Iris pigment epithelial cell (primary cell): ENCODE data around the gene SMDT1.

Experiments
- DNase-seq: peaks from one replicate; pipeline ENCODE4 v3.0.0-alpha.2; 2011; ENCODE audit warnings: low read depth

SMDT1 gene

GRCh38 chr22:42079319-42080251 is at the start of gene SMDT1:
Gene SMDT1 (plus strand): TSS chr22:42079700. CDS start chr22:42079769, 69 bp downstream.
- DNase-seq, result peak; percentile 98

DNA sequence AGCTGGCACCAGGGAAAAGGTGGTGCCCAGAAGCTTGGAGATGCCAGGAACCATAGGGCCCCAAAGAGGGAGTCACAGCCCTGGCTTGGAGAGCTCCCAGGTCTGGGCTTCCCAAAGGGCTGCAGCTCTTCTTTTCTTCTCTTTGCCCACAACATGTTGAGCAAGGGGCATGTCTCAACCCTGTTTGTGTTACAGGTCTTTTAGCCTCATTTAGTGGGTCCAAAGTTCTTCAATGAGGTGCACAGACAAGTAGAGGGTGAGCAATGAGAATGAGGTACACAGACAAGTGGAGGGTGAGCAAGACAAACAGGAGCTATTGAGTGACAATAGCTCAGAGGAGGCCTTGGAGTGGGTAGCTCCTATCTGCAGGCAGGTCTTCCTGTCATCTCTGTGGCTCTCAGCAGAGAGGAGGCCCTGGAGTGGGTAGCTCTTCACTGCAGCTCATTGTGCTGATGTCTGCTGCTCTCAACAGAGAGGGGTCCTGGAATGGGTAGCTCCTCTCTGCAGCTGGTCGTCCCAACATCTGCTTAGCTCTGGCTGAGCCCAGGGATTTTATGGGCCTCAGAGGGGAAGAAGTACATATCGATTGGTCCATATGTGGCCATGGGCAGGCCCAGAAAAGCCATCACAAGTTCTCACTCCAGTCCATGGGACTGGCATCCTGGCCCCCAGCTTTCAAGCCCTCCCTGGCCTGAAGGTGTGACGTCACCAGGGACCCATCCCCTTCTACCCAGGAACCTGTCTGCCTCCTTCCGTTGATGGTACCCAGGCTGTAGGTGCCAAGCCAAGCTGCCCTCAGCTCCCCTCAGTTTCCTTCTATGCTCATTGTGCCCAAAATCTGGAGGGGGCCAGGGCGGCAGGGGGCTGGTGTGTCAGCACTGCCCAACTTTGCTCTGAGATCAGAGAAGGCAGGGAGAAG is 46.0 kb upstream of the SMDT1 start:
- DNase-seq, result no peak

GRCh38 chr22:42035256-42035655 is 44.2 kb upstream of the SMDT1 start:
- no peak for DNase-seq

- peak; percentile 4 for DNase-seq
Observed at GRCh38 chr22:42039271-42039670, 40.2 kb upstream of the SMDT1 start.

DNA sequence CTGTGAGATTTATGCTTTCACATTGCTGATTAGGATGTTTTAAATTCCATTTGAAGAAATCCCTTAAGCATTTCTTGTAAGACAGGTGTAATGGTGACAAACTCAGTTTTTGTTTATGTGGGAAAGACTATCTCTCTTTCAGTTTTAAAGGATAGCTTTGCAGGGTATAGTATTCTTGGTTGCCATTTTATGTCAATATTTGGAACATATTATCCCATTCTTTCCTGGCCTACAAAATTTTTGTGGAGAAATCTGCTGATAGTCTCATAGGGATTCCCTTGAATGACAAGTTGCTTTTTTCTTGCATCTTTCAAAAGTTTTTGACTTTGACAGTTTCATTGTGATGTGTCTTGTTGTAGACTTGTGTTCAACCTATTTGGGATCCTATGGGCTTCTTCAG is 37.7 kb upstream of the SMDT1 start:
- DNase-seq, result no peak

DNA sequence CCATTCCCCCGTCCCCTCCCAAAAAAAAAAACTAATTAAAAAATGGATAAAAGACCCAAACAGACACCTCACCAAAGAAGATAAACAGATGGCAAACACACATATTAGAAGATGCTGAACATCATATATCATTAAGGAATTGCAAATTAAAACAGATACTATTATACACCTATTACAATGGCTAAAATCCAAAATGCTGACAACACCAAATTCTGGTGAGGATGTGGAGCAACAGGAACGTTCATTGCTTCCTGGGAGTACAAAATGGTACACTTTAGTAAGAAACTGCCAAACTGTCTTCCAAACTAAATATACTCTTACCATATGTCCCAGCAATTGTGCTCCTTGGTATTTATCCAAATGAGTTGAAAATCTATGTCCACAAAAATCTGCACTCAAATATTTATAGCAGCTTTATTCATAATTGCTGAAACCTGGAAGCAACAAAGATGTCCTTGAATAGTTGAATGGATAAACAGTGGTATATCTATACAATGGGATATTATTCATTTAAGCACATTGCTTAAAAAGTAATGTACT is 28.8 kb upstream of the SMDT1 start:
- no peak for DNase-seq

- no peak for DNase-seq
Observed at GRCh38 chr22:42052765-42053164, 26.7 kb upstream of the SMDT1 start.

GRCh38 chr22:42056757-42057511 is 22.6 kb upstream of the SMDT1 start:
- no peak for DNase-seq

DNA sequence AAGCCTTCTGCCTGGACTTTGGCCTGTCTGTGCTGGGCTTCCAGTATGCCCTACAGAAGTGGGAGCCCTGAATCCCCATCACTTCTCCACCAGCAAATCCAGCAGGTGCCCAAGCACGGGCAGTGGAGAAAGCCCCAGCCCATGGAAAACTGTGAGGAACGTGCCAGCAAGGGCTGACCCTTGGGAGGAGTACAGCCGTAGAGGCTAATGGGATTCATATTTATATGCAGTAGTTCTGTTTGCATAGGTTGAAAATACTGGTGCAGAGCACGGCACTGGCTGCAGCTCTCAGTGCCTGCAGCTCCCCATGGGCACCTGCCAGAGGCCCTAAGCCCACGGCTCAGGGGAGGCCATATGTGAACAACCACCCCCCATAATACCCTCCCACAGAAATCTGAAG is 19.0 kb upstream of the SMDT1 start:
- DNase-seq, result no peak

DNA sequence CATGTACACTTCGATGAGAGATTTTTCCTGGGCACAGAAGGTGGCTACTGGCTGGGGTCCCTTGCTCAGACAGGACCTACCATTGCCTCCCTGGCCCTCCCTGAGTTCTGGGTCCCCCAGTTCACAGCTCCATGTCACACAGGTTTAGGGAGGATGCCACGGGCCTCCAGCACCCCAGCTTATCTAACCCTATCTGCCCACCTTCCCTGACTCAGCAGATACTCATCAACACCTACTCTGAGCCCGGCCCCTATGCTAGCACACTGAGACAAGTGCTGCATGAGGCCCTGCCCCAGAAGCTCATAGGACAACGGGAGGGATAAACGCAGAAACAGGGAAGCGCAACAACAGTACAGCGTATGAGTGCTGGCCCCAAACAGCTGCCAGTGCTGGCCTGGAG is 18.5 kb upstream of the SMDT1 start:
- DNase-seq, result no peak

GRCh38 chr22:42062506-42063170 is 16.9 kb upstream of the SMDT1 start:
- no peak for DNase-seq

GRCh38 chr22:42064629-42065028 is 14.9 kb upstream of the SMDT1 start:
- no peak for DNase-seq

DNA sequence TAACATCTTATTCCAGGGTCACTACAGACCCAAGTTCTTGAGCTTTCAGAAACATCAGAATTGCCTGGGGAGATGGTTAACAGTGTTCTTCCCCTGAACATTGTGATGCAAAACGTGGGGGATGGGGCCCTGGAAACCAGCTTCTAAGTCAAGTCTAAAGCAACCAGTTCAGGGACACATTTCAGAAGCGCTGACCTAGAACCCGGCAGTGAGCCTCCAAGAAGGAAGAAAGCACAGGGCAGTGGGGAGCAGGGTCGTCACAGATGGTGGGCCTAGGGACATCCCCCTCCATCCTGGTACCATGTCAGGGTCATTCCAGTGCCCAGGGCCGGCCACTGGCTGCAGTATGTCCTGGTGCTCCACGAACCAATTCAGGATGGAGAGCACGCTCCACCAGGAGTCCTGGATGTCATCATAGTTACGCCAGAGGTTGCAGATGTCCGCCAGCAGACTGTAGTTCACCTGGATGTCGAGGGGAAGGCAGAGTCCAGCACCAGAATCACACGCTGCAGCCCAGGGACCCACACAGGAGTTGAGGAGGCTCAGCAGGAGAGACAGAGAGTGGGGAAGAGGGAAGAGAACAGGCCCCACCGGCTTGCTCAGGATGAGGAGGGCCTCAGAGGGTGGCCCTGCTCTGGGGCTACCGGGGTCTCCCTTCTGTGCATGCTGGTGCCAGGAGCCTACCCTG is 13.9 kb upstream of the SMDT1 start:
- no peak for DNase-seq

GRCh38 chr22:42066126-42066761 is 13.3 kb upstream of the SMDT1 start:
- no peak for DNase-seq

DNA sequence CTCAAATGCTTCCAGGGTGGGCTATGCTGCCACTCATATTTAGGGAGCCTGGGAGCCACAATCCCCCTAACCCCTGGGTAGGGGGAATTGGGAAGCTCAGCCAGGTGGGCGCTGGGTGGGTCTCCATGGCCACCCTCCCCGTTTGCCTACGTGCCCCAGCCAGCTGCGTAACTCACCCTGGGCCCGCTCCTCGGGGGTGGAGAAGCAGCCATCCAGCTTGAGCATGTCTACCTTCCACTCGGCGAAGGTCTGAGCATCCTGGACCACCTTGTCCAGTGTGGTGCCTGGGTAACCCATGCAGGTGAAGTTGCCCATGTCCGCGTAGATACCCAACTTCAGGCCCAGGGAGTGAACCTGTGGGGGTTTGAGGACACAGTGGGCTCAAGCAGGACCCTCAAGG is 12.6 kb upstream of the SMDT1 start:
- no peak for DNase-seq

GRCh38 chr22:42067671-42068251 is 11.7 kb upstream of the SMDT1 start:
- DNase-seq, result no peak

GRCh38 chr22:42068291-42068690 is 11.2 kb upstream of the SMDT1 start:
- no peak for DNase-seq

DNA sequence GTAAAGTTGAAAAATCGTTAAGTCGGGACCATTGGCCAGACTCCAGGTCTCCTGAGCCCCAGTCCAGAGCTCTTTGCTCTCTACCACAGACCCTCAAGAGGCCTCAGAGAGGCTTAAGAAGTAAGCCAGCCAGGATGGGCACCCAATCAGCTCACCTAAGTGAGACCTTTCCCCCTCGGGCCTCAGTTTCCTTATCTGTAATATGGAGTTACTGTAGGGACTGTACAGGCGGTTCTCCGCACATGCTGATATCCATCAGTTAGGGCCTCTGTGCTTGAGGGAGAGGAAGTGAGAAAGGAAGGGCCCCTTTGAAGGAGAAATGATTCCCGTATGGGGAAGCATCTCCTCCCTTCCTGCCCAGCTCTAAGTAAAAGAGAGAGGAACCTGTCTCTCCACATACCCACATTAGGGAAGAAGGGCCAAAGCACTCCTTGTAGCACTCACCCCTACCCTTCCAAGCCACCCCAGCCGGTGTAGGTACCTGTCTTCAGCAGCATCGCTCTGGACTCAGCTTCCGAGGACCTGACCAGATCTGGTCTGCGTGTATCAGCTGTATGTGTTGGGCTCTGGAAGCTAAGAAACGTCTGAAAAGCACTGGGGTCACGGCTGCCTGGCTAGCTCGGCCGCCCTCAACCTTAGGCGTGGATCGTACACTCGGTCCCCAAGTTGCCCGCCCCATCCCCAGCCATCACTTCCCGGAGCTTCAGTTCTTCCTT is 9.5 kb upstream of the SMDT1 start:
- DNase-seq, result no peak
